Body of pancreas (tissue), 4 donors: ENCODE data around the gene GAB2. TPM values are rescaled to one million over a fixed set of nuclear protein-coding genes. Genes with fewer than 3 reads are reported as not detected.
A peak's percentile ranks its signal among the peaks of the same experiment; 100 is the strongest.

Experiments used
- ATAC-seq: fragments of 150-250 bp; one replicate; pipeline ENCODE4 v1.9.1; 2016
- DNase-seq, 4 donors: peaks; one replicate each; pipeline ENCODE4 v3.0.0-alpha.2; 2019
- H3K27ac ChIP-seq, 4 donors: fragments of 200-600 bp; sonication (generic); 1 replicate in 3 of 4; 2 replicates in 1 of 4; pipeline versions ENCODE4 v1.5.1 to v1.6.1; 2016 to 2019; ENCODE audit warnings: mild to moderate bottlenecking in 1 of 4, mixed read lengths in 1 of 4, moderate library complexity in 1 of 4
- H3K27me3 ChIP-seq, 2 donors: fragments of 200-600 bp; sonication (generic); one replicate each; pipeline ENCODE4 v1.6.0; 2016; ENCODE audit warnings: mild to moderate bottlenecking in 1 of 2
- H3K36me3 ChIP-seq, 2 donors: fragments of 200-600 bp; sonication (generic); replicated peaks in 1 of 2; 2 replicates each; pipeline ENCODE4 v1.5.1; 2016; ENCODE audit warnings: low read depth in 2 of 2; ENCODE audit not compliant: insufficient read depth in 1 of 2
- H3K4me1 ChIP-seq: fragments of 200-600 bp; sonication (generic); one replicate; pipeline ENCODE4 v1.6.0; 2016
- H3K4me3 ChIP-seq, 2 donors: fragments of 200-600 bp; sonication (generic); 1 replicate in 1 of 2; 2 replicates in 1 of 2; pipeline ENCODE4 v1.5.1; 2016 to 2019
- H3K9me3 ChIP-seq, 3 donors: fragments of 200-600 bp; sonication (generic); 1 replicate in 2 of 3; 2 replicates in 1 of 3; pipeline ENCODE4 v1.5.1; 2016
- POLR2A ChIP-seq, 3 donors: fragments of 450-650 bp; IDR thresholded peaks; one replicate each; pipeline ENCODE4 v1.6.1; 2016; ENCODE audit warnings: antibody characterized with exemption in 3 of 3, mild to moderate bottlenecking in 2 of 3
- WGBS, 2 donors: methylation state at CpG; one replicate each; pipeline ENCODE4 v1.1.5; 2017; 5-methylcytosine and 5-hydroxymethylcytosine counted together
- intact Hi-C: fragments of 100-400 bp; cut with DNase I; formaldehyde crosslinking; loops from one replicate; pipeline ENCODE4 v1.15.1; 2023
- total RNA-seq, 2 donors: library from RNA; depleted of rRNA; stranded (reverse); fragments of >200 nt; gene quantifications; one replicate each; pipeline ENCODE4 v1.1.0, GENCODE V29; 2016
- TF ChIP-seq, protein P1 (sequence below), 7 experiments: fragments of 450-650 bp in 4 of 7; fragments of 200-600 bp in 3 of 7; sonication (generic) in 3 of 7; IDR thresholded peaks; one replicate each; pipeline ENCODE4 v1.5.1; 2016 to 2019; ENCODE audit warnings: antibody characterized with exemption in 7 of 7

GAB2 gene
- total RNA-seq, 2 donors from 2014 or later, result 6.9 to 16.9 TPM

DNA sequence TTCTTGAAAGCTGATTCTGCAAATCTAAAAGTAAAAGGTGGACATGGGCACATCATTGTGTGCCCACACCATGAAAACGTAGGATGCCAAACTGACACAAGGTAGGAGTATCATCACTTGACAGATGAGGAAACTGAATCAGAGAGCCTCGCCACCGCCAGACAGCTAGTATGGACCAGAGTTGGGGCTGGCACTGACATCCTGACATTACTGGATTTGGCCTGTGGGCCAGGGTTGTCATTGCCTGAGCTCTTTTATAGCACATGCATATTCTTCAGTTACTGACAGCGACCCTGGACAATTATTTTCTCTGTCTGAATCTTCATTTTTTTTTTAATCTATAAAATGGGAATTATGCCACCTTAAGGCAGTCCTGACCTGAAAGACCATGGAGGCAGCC lies 212.4 kb downstream of the GAB2 start:
- no peak overlapping the region for H3K27ac ChIP-seq
- H3K36me3 ChIP-seq, result peaks cover 0 to 2% of the 10 kb centered on the region in 2 donors
- H3K27me3 ChIP-seq, result no peaks in the 10 kb centered on the region
- no peaks in the 10 kb centered on the region for H3K4me1 ChIP-seq
- TF ChIP-seq, protein P1, sequence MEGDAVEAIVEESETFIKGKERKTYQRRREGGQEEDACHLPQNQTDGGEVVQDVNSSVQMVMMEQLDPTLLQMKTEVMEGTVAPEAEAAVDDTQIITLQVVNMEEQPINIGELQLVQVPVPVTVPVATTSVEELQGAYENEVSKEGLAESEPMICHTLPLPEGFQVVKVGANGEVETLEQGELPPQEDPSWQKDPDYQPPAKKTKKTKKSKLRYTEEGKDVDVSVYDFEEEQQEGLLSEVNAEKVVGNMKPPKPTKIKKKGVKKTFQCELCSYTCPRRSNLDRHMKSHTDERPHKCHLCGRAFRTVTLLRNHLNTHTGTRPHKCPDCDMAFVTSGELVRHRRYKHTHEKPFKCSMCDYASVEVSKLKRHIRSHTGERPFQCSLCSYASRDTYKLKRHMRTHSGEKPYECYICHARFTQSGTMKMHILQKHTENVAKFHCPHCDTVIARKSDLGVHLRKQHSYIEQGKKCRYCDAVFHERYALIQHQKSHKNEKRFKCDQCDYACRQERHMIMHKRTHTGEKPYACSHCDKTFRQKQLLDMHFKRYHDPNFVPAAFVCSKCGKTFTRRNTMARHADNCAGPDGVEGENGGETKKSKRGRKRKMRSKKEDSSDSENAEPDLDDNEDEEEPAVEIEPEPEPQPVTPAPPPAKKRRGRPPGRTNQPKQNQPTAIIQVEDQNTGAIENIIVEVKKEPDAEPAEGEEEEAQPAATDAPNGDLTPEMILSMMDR (IDR thresholded peaks at IDR 0.05), result no peak
- TF ChIP-seq POLR2A (IDR thresholded peaks at IDR 0.05), result no peak
- WGBS, 2 donors, result 95 to 96% methylated on average over 4 of the region's 4 CpGs
- intact Hi-C loops, result no loop called here
- no peaks in the 10 kb centered on the region for H3K9me3 ChIP-seq
- H3K4me3 ChIP-seq, result no peak overlapping the region
- ATAC-seq (no peak), DNase-seq (no peak)

DNA sequence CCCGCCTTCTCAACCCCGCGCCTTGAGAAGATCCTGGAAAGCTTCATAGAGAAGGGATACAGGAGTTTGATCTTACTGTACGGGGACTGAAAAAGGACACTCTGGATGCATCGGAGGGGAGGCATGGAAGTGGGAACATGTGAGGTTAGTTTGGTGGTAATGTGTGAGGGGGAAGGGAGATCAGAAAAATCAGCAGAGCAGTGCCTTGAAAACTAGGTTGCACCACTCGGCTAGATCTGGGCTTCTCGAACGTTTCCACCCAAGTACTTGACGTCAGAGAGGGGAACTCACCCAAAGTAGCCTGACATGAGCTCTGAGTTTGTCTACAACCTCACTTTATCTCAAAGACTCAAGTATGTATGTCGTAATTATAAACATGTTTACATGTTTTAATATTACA lies 214.4 kb downstream of the GAB2 start:
- intact Hi-C loops, result no loop called here
- Histone ChIP-seq H3K4me3 (no peak overlapping the region), H3K9me3 (no peaks in the 10 kb centered on the region), H3K4me1 (no peaks in the 10 kb centered on the region), H3K27me3 (no peaks in the 10 kb centered on the region), H3K36me3 (no peaks in the 10 kb centered on the region), H3K27ac (no peak overlapping the region)
- 77 to 91% methylated on average over 10 of the region's 10 CpGs for WGBS, 2 donors
- ATAC-seq, result no peak
- no peak for TF ChIP-seq POLR2A (IDR thresholded peaks at IDR 0.05)
- TF ChIP-seq, protein P1 (IDR thresholded peaks at IDR 0.05), result no peak
- DNase-seq, result peak in 3 of 4 donors; percentile 1 to 24 (median 3)

DNA sequence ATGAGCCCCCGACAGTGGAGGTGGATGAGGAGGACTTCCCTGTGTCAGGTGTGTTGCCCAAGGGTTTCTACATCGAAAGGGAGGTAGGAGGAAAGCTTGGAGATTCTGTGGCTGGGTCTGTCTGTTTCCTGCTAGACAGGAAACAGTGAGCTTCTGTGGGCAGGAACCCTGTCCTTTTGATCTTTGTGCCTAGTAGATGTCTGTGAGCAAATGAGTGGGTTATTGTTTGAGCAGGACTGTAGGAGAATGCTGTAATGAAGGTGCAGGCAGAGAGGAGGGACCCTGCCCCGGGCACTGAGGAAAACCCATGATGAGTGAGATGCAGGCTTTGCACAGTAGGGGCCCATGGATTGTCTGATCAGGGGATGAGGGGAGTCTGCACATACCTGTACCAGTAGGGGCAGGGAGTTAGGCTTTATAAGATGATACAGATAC lies 214.9 kb downstream of the GAB2 start:
- H3K4me1 ChIP-seq, result no peaks in the 10 kb centered on the region
- WGBS, 2 donors, result 66 to 79% methylated on average over 3 of the region's 3 CpGs
- intact Hi-C loops, result no loop called here
- H3K4me3 ChIP-seq, result no peak overlapping the region
- H3K27ac ChIP-seq, result no peak overlapping the region
- no peaks in the 10 kb centered on the region for H3K9me3 ChIP-seq
- no peaks in the 10 kb centered on the region for H3K27me3 ChIP-seq
- TF ChIP-seq, protein P1 (IDR thresholded peaks at IDR 0.05), result no peak
- DNase-seq (peak in 1 of 4 donors; percentile 2), ATAC-seq (no peak)
- no peaks in the 10 kb centered on the region for H3K36me3 ChIP-seq

DNA sequence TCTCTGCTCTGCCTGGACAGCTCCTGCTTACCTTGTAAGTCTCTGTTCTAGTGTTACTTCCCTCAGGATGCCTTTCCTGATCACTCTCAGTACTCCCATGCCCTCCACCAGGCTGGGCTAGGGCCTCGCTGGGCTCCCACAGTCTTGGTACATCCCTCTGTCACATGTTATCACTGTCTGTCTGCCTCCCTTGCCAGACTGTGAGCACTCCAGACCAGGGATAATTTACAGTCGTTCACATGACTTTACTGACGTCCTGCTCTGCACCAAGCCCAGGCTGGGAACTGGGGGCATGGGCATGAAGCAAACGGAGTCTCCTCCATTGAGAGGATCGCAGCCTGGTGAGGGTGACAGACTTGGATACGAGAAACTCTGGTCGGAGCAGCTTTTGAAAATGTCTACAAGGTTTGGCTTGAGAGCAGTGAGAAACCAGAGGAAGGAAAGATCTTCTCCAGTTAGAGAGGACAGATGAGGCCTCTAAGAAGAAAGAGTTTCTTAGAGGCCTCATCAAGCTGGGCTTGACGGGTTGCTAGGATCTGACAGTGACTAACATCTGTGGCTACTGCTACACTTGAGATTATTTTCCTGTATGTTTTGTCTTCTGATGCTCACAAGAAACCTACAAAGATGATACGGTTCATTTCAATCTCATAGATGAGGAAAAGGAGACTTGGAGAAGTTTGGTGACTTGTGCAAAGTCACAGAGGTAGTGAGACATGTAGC lies 216.4 kb downstream of the GAB2 start:
- H3K4me3 ChIP-seq, result no peak overlapping the region
- intact Hi-C loops, result no loop called here
- H3K9me3 ChIP-seq, result no peaks in the 10 kb centered on the region
- H3K27me3 ChIP-seq, result no peaks in the 10 kb centered on the region
- no peak overlapping the region for H3K27ac ChIP-seq
- WGBS, 2 donors, result 83 to 92% methylated on average over 8 to 9 of the region's 9 CpGs
- TF ChIP-seq, protein P1 (IDR thresholded peaks at IDR 0.05), result no peak
- no peak for TF ChIP-seq POLR2A (IDR thresholded peaks at IDR 0.05)
- H3K4me1 ChIP-seq, result no peaks in the 10 kb centered on the region
- ATAC-seq, result no peak
- no peak for DNase-seq
- H3K36me3 ChIP-seq, result no peaks in the 10 kb centered on the region

DNA sequence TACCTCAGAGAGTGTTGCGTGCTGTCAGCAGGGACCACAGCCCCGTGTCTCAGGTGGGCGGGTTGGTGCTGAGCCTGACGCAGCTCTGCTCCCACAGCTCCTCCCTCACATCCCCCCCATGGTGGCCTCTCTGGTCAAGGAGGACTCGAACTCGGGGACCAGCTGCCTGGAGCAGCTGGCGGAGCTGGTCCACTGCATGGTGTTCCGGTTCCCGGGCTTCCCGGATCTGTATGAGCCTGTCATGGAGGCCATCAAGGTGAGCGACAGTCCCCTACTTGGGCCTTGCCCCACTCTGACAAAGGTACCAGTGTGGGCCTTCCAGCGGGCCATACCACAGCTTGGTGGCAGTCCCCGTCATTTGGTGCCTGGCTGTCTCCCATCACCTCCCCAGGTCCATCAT lies 217.1 kb downstream of the GAB2 start:
- intact Hi-C loops, result no loop called here
- TF ChIP-seq, protein P1 (IDR thresholded peaks at IDR 0.05), result no peak
- TF ChIP-seq POLR2A (IDR thresholded peaks at IDR 0.05), result no peak
- Histone ChIP-seq H3K9me3 (no peaks in the 10 kb centered on the region), H3K36me3 (no peaks in the 10 kb centered on the region), H3K27me3 (no peaks in the 10 kb centered on the region), H3K4me3 (no peak overlapping the region), H3K27ac (no peak overlapping the region), H3K4me1 (no peaks in the 10 kb centered on the region)
- no peak for DNase-seq
- WGBS, 2 donors, result 92 to 100% methylated on average over 1 to 10 of the region's 13 CpGs
- no peak for ATAC-seq
